HG02970 (cell line): ENCODE results near the gene SSBP2.
"Not testable (repeated sequence)": the region's sequence is repeated elsewhere in the genome, so short reads cannot be mapped to it uniquely, and the experiment has no call there.

Source experiments
- ATAC-seq: cut with Tn5 transposase; IDR thresholded peaks from one replicate; pipeline ENCODE4 v1.9.1; 2021; ENCODE audit warnings: mild to moderate bottlenecking, moderate library complexity, moderate number of reproducible peaks; ENCODE audit not compliant: unreplicated experiment, low FRiP score

The SSBP2 gene

DNA sequence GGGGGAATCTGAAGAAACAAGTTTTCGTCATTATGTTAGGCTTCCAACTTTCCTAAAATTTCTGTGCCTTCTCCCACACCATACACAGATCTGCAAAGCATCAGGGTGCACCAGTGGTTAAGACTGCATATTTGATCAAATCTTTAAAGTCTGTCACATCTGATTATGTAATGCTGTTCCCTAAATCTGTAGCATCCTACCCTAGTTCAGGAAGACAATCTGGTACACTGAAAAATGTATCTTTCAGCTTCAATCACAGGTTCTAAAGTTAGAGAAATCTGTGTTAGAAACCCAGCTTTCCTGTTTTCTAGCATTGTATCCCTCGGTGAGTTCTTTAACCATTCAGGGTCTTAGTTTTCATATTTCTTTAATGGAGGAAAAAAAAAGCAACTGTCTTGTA is 3.9 kb downstream of the SSBP2 start:
- ATAC-seq: no peak

DNA sequence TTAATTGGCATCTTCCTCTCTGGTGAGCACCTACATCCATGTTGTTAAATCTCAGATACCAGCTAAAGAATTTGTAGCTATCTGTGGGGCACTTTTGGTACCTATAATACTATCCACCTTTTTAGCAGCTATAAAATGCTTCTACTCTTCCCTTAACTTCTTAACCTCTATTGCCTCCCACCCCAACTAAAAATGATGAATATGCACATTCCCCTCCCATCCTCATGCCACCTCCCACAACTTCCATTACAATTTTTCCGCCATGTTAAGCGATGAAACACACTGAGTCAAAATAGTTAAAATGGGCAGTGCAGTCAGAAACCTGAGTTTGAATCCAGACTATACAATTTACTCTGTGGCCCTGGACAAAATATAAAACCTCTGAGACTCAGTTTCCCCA is 10.1 kb downstream of the SSBP2 start:
- no peak for ATAC-seq

DNA sequence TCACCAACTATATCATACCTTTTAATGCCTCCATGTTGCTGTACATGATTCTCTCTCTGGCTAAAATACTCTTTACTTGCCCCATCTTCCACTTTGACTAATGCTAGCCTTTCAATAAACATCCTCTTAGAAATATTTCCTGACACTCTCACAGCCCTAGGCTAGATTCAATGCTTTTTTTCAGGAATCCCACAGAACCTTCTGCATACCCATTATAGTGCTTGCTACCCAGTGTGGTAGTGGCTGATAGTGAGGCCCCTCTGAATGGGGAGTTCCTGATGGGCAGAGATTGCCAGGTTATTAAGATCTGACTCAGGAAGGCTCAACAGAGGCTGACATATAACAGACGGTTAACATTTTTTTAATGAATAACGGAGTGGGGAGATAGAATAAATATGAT is 11.6 kb downstream of the SSBP2 start:
- no peak for ATAC-seq

- no peak for ATAC-seq
Observed at GRCh38 chr5:81729276-81729675, 21.6 kb downstream of the SSBP2 start.

DNA sequence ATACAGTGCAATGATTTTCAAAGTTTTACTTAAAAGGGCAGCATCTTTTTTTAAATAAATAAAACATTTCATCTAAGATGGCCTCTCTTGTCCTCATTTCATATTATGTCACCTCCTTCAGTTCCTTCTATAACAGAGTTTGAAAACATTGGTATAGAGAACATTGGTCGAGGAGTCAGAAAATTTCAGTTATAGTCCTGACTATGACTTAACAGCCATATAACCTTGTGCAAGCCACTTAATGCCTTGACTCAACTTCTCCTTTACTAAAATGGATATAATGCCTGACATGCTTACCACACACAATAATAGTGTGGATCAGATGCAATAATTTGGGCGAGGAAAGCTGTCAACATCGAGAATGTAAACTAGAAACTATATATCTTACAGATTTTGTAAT is 22.6 kb downstream of the SSBP2 start:
- ATAC-seq: no peak

- no peak for ATAC-seq
Observed at GRCh38 chr5:81726297-81726696, 24.6 kb downstream of the SSBP2 start.

DNA sequence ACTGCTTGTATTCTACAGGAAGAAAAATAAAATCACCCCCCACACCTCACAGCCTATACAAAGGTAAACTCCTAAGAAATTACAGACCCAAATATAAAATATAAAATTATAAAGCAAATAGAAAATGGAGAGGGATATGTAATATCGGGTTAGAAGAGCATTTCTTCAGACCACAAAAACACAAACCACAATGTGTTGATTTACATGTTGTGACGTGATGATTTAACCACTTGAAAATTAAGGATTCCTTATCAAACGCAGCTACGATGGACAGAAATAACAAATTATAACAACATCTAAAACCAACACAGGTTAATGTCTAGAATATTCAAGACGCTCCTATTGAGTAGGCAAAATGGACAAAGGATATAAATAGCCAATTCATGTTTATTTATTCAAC is 26.3 kb downstream of the SSBP2 start:
- ATAC-seq: no peak

DNA sequence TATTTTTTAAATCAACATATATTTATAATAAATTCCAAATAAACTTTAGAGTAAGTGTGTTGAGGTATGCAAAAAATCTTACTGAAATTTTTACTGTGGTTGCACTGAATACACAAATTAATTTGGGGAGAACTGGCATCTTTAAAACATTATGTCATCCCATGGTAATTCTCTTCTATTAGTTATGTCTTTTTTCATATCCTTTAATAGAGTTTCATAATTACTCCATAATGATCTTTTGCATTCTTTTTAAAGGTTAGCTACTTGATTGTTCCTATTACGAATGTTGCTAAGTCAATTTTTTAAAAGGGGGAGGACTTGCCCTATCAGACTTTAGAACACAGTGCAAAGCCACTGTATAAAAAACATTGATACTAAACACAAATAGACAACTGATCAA is 26.8 kb downstream of the SSBP2 start:
- no peak for ATAC-seq

- ATAC-seq: no peak
Observed at GRCh38 chr5:81721049-81721448, 29.8 kb downstream of the SSBP2 start.

- ATAC-seq: no peak
Observed at GRCh38 chr5:81719743-81720345, 31.1 kb downstream of the SSBP2 start.

GRCh38 chr5:81718300-81718699 is 32.6 kb downstream of the SSBP2 start:
- no peak for ATAC-seq

DNA sequence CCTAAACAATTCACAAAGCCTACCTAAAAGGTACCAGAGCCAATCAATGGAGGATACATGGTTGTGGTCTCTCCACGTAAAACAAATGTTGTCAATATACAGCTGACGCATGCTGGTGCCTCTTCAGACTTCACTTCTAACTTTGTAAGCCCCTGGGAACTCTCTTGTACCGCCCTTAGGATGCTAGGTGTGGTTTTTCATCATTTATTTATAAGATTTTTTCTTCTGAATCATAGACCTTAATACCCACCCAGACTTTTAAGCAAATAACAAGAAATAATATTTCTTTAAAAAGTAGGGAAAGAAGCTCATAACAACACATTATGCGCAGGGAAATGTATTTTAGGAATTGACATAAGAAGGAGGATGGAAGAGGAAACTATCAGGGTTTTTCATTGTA is 33.0 kb downstream of the SSBP2 start:
- ATAC-seq: no peak

DNA sequence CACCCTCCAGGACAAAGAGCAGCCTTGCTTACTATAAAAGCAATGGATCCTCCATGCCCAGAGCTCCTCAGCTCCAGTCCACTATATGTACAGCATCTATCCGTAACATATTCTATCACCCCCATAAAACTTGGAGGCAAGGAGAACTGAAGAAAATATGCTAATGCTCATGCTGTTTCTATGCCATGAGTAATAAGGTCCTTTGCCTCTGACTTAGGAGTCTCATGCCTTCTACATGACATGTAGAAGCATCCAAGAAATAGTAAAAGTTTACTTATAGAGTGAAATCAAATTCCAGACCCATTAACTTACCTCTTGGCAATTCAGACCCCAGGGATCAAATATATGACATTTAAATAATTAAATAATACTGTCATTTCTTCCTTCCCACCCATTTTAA is 33.7 kb downstream of the SSBP2 start:
- no peak for ATAC-seq

DNA sequence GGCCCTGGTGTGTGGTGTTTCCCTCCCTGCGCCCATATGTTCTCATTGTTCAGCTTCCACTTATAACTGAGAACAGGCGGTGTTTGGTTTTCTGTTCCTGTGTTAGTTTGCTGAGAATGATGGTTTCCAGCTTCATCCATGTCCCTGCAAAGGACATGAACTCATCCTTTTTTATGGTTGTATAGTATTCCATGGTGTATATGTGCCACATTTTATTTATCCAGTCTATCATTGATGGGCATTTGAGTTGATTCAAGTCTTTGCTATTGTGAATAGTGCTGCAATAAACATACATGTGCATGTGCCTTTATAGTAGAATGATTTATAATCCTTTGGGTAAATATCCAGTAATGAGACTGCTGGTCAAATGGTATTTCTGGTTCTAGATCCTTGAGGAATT is 36.8 kb downstream of the SSBP2 start:
- not testable (repeated sequence) for ATAC-seq

DNA sequence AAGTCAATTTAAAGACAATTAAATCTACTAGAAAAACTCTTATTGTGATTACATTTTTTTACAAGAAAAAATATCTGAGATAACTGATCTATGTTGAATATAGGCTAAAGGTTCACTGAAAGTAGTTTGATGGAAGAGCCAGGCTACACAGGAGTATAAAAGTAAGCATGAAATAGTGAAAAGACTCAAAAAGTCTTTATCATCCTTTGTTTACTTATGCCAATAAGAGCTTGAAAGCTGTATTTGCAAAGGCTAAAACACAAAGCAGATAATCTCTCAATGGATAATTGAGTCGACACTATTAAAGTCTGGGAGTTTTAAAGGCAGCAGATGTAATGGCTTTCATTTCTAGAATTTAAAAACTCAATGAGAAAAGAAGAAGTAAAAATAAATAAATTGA is 42.0 kb downstream of the SSBP2 start:
- no peak for ATAC-seq

DNA sequence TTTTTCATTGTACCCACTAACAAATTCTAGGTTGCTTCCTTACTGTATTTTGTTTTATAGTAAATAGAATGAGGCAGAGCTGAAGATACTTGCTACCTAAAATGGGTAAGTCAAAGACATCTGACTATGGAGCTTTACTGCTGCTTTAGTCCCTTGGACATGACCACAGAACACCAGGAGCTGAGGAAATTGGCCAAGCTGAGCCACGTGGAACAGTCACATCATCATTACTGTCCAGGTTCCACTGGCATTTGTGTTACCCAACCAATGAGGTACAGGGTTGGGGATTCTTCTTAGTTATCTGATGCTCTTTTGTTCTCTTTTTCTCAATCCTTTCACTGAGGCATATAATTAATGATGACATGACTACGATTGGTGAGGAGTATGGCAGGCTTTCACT is 47.1 kb downstream of the SSBP2 start:
- ATAC-seq: no peak

GRCh38 chr5:81700166-81700565 is 50.7 kb downstream of the SSBP2 start:
- ATAC-seq: no peak

DNA sequence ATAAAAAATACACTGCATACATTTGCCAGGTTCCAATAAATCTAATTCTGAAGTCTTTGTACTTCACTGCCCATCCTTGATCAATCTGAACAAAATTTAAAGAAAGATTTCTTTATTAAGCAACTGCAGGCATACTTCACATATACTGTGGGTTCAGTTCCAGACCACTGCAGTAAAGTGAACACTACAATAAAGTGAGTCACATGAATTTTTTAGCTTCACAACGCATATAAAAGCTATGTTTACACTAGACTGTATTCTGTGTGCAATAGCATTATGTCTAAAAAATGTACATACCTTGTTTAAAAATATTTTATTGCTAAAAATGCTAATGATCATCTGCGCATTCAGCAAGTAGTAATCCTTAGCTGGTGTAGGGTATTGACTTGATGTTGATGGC is 52.1 kb downstream of the SSBP2 start:
- ATAC-seq: no peak

DNA sequence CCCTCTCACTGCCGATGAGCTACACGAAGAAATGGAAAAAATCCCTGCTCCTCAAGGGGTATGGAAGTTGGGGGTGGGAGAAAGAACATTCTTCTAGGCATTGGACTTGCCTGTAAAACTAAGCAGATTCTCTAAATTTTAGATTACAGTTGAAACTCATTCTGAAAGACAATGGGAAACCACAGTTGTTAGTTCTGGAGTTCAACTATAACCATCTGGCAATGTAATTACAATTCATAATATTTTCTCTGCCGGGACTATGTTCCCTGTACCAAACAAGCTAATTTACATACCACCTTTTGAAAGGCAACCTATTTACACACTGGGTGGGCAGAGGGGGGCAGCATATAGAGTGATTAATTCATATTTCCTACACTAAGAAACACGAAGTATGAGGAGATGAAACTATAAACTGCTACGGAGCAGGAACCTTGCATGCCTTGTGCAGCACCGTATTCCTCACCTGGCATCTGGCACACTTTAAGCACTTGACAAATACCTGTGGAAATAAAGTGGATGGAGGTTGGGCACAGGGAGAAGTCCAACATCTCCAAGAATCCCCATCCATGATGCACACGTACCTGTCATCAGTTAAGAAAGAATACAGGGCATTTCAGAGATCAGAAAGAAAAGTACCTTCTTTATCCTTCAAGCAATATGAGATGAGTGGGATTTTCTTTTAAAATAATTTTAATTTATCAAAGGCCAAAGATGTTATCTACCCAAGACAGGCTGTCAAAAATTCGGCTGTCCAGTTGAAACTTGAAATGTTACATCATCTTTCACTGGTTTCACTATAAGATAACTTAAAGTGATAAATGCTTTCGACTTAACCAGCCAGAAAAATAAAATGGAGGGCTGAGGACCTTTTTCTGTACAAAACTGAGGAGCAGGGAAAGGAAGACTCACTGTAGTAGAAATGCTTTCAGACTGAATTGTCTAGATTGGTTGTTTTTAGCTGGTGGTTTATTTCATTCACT is 54.2 kb downstream of the SSBP2 start:
- ATAC-seq: no peak

GRCh38 chr5:81694726-81695125 is 56.2 kb downstream of the SSBP2 start:
- ATAC-seq: no peak

- no peak for ATAC-seq
Observed at GRCh38 chr5:81688215-81688614, 62.7 kb downstream of the SSBP2 start.

GRCh38 chr5:81687292-81687691 is 63.6 kb downstream of the SSBP2 start:
- ATAC-seq: no peak
